ENCODE results near the gene PSMG3. TPM values are rescaled to one million over a fixed set of nuclear protein-coding genes. Genes with fewer than 3 reads are reported as not detected.

PSMG3 gene
- total RNA-seq, 1 experiment from 2014 or later = 63.0 TPM

- no peak for TF ChIP-seq CTCF (conservative IDR thresholded peaks at IDR 0.05)
- H3K4me1 Mint-ChIP-seq = peaks cover 0 to under 1% of the 10 kb centered on the region in 2 experiments; a peak in 2 of 4 replicates
- Histone ChIP-seq H3K79me1 (ENCODE audit: insufficient read depth, low read depth, low read length, poor library complexity, severe bottlenecking) (no peaks in the 10 kb centered on the region), H2AFZ (ENCODE audit: low read length) (no peak overlapping the region), H4K5ac (ENCODE audit: insufficient read length, low read depth, low read length) (no peak overlapping the region), H3K4ac (ENCODE audit: low read depth, low read length) (no peak overlapping the region), H3K4me1 (ENCODE audit: insufficient read depth, low read length) (no peaks in the 10 kb centered on the region), H4K8ac (replicated peaks; ENCODE audit: insufficient read length, low read depth, low read length) (no peak overlapping the region), H2BK120ac (ENCODE audit: low read depth, low read length, poor library complexity, severe bottlenecking) (no peak overlapping the region), H3K27me3 (ENCODE audit: insufficient read depth, low read length) (no peaks in the 10 kb centered on the region), H3K4me2 (ENCODE audit: insufficient read depth, insufficient read length, low read length) (no peak overlapping the region), H3K27ac (ENCODE audit: insufficient read length, low read depth, low read length) (no peak overlapping the region), H2BK5ac (ENCODE audit: insufficient read length, low read length) (no peak overlapping the region), H3K14ac (ENCODE audit: insufficient read depth, low read length) (no peak overlapping the region), H4K91ac (ENCODE audit: insufficient read length, low read depth, low read length) (no peak overlapping the region), H3K56ac (ENCODE audit: insufficient read length, low read depth, low read length) (no peak overlapping the region), H3K23me2 (ENCODE audit: insufficient read length, low read depth, low read length, poor library complexity, severe bottlenecking) (no peaks in the 10 kb centered on the region), H3K9ac (ENCODE audit: extremely low read depth, insufficient read length, low read length) (no peak overlapping the region), H3K18ac (ENCODE audit: insufficient read length, low read depth, low read length) (no peak overlapping the region), H3K79me2 (ENCODE audit: insufficient read depth, low read length) (no peaks in the 10 kb centered on the region), H2BK20ac (ENCODE audit: low read depth, low read length, poor library complexity, severe bottlenecking) (no peak overlapping the region), H2BK15ac (ENCODE audit: low read depth, low read length) (no peak overlapping the region), H4K20me1 (ENCODE audit: control insufficient read depth, insufficient read depth, insufficient read length) (no peaks in the 10 kb centered on the region), H3K23ac (ENCODE audit: insufficient read length, low read depth, low read length) (no peak overlapping the region), H2AK5ac (ENCODE audit: insufficient read length, low read length) (no peak overlapping the region), H3T11ph (ENCODE audit: low read length) (no peak overlapping the region), H2BK12ac (ENCODE audit: insufficient read length, low read depth, low read length) (no peak overlapping the region), H3K9me3 (ENCODE audit: control insufficient read depth, low read depth, low read length) (no peaks in the 10 kb centered on the region)
- WGBS (ENCODE audit: extremely low coverage, insufficient read length, low lambda C conversion rate) = no CpG with 5 or more reads among the region's 38 CpGs
- H3K27me3 Mint-ChIP-seq (ENCODE audit: low read depth) = no peaks in the 10 kb centered on the region
- no peak overlapping the region for H3K27ac Mint-ChIP-seq
- H3K4me3 Mint-ChIP-seq = no peak overlapping the region
- no peaks in the 10 kb centered on the region for H3K9me3 Mint-ChIP-seq
- H3K36me3 Mint-ChIP-seq (ENCODE audit: insufficient read depth in 1 of 3, low read depth in 3 of 3) = peaks cover 3 to 15% (median 6%) of the 10 kb centered on the region in 3 experiments; a peak in 4 of 7 replicates
- no peak for DNase-seq
Observed at GRCh38 chr7:1542841-1543747, 26.7 kb downstream of the PSMG3 start.

All from H9 (cell line).